Panc1 (cell line): ENCODE results near the gene CCR7. TPM values are rescaled to one million over a fixed set of nuclear protein-coding genes. Genes with fewer than 3 reads are reported as not detected.

Experiments used
- ATAC-seq: fragments of 200-7000 bp; cut with Tn5 transposase; 2 replicates; pipeline ENCODE4 v1.9.1; 2020; ENCODE audit warnings: mild to moderate bottlenecking, moderate library complexity
- BruUV-seq: library from RNA; stranded (reverse); fragments of 400-500 nt; replicated peaks from 2 replicates; lab custom pipeline; 2021; lab: Mats Ljungman, UMichigan
- CTCF ChIA-PET: fragments of 300-600 bp; sonication (Branson Sonifier 250); formaldehyde crosslinking; loops from one replicate; lab custom pipeline; 2022; ENCODE audit warnings: antibody characterized with exemption; lab: Charles Lee
- POLR2A ChIA-PET: fragments of 300-600 bp; sonication (Branson Sonifier 250); formaldehyde crosslinking; loops from one replicate; lab custom pipeline; 2022; ENCODE audit warnings: antibody characterized with exemption; lab: Charles Lee
- DNase-seq: peaks from one replicate; pipeline ENCODE4 v3.0.0-alpha.2; 2010; ENCODE audit warnings: low read depth, low spot score
- H3K27ac ChIP-seq: 2 replicates; pipeline ENCODE4 v1.5.1; 2011; ENCODE audit warnings: mild to moderate bottlenecking, low read length, inconsistent platforms
- H3K27me3 ChIP-seq: fragments of 200-500 bp; sonication (Bioruptor generic); 2 replicates; pipeline ENCODE4 v1.6.0; 2014; ENCODE audit warnings: low read length, inconsistent platforms; ENCODE audit not compliant: control insufficient read depth, insufficient read depth
- H3K36me3 ChIP-seq: fragments of 200-500 bp; sonication (Bioruptor generic); 2 replicates; pipeline ENCODE4 v1.5.1; 2014; ENCODE audit warnings: inconsistent platforms, mild to moderate bottlenecking, low read length, moderate library complexity; ENCODE audit not compliant: control insufficient read depth, insufficient read depth
- H3K4me1 ChIP-seq: 2 replicates; pipeline ENCODE4 v1.5.1; 2011; ENCODE audit warnings: inconsistent platforms, mild to moderate bottlenecking, low read length, moderate library complexity; ENCODE audit not compliant: control insufficient read depth, insufficient read depth
- H3K4me3 ChIP-seq, 2 experiments: 2 replicates each; pipeline ENCODE4 v1.5.1; 2011 to 2012; ENCODE audit warnings: low read depth in 2 of 2, low read length in 2 of 2, mild to moderate bottlenecking in 2 of 2, inconsistent platforms in 1 of 2, moderate library complexity in 1 of 2
- H3K9me3 ChIP-seq: fragments of 200-500 bp; sonication (Bioruptor generic); 2 replicates; pipeline ENCODE4 v1.5.1; 2014; ENCODE audit warnings: low read depth, mild to moderate bottlenecking, inconsistent platforms, low read length, moderate library complexity; ENCODE audit not compliant: control insufficient read depth, insufficient read depth
- CTCF ChIP-seq: fragments of 450-650 bp; IDR thresholded peaks from 2 replicates; pipeline ENCODE4 v1.5.1; 2017; ENCODE audit warnings: mild to moderate bottlenecking
- POLR2AphosphoS5 ChIP-seq: IDR thresholded peaks from 2 replicates; pipeline ENCODE4 v1.6.1; 2012; ENCODE audit warnings: mild to moderate bottlenecking, low read depth, low read length, moderate library complexity
- REST ChIP-seq, 2 experiments: IDR thresholded peaks; 2 replicates each; pipeline ENCODE4 v1.6.1; 2011 to 2012; ENCODE audit warnings: low read depth in 2 of 2, control low read depth in 1 of 2, low read length in 1 of 2, mild to moderate bottlenecking in 1 of 2, moderate library complexity in 1 of 2; ENCODE audit not compliant: insufficient read depth in 1 of 2
- SIN3A ChIP-seq: IDR thresholded peaks from 2 replicates; pipeline ENCODE4 v1.6.1; 2012; ENCODE audit warnings: low read depth, mild to moderate bottlenecking, low read length, moderate library complexity, borderline replicate concordance; ENCODE audit not compliant: insufficient read depth
- TCF7L2 ChIP-seq: IDR thresholded peaks from 2 replicates; pipeline ENCODE4 v1.6.1; 2011; ENCODE audit warnings: mild to moderate bottlenecking, low read depth, low read length, inconsistent platforms
- in situ Hi-C: cut with HindIII; loops from 2 replicates; pipeline ENCODE4 v1.10.0; 2016; ENCODE audit warnings: low sequenced_read_pairs, low pct_unique_long_range_greater_than_20kb
- intact Hi-C: fragments of 100-400 bp; cut with micrococcal nuclease; formaldehyde crosslinking; loops from one replicate; pipeline ENCODE4 v1.10.0; 2022; ENCODE audit not compliant: unreplicated experiment
- total RNA-seq: library from RNA; stranded (reverse); gene quantifications from one replicate; pipeline ENCODE4 v1.2.1, GENCODE V29; 2021; ENCODE audit not compliant: unreplicated experiment

The CCR7 gene
- total RNA-seq, 1 experiment from 2014 or later: 0.44 TPM

GRCh38 chr17:40519089-40519775 lies 46.0 kb downstream of the CCR7 start:
- intact Hi-C loops (no loop called here), in situ Hi-C loops (no loop called here)
- no peaks in the 10 kb centered on the region for H3K36me3 ChIP-seq
- no peak overlapping the region for H3K27ac ChIP-seq
- BruUV-seq: no TSS peak
- TF ChIP-seq TCF7L2: no peak
- TF ChIP-seq REST (IDR thresholded peaks at IDR 0.05; ENCODE audit: insufficient read depth in 1 of 2, low read depth in 2 of 2, low read length in 1 of 2): no peak
- TF ChIP-seq CTCF: no peak
- TF ChIP-seq SIN3A: no peak
- no peak for TF ChIP-seq POLR2AphosphoS5
- CTCF ChIA-PET: interaction anchor here (1.3 kb wide), 1 partner anchor 87 kb away, joined by 3 read pairs; no protein-coding TSS in a partner anchor
- POLR2A ChIA-PET: no interaction called here
- peaks cover 2% of the 10 kb centered on the region; the same call in 1 of the 2 replicates for H3K27me3 ChIP-seq
- peaks cover 5% of the 10 kb centered on the region; the same call in 1 of the 2 replicates for H3K4me1 ChIP-seq
- no peak overlapping the region for H3K4me3 ChIP-seq
- DNase-seq: no peak
- no peaks in the 10 kb centered on the region for H3K9me3 ChIP-seq
- peak; percentile 17 for ATAC-seq

GRCh38 chr17:40518401-40519088 lies 46.7 kb downstream of the CCR7 start:
- intact Hi-C loops: no loop called here
- BruUV-seq: no TSS peak
- no peak overlapping the region for H3K4me3 ChIP-seq
- no peak for TF ChIP-seq POLR2AphosphoS5
- no peak for TF ChIP-seq REST (IDR thresholded peaks at IDR 0.05; ENCODE audit: insufficient read depth in 1 of 2, low read depth in 2 of 2, low read length in 1 of 2)
- TF ChIP-seq SIN3A: no peak
- no peak for TF ChIP-seq CTCF
- TF ChIP-seq TCF7L2: no peak
- H3K36me3 ChIP-seq: no peaks in the 10 kb centered on the region
- in situ Hi-C loops: no loop called here
- peaks cover 5% of the 10 kb centered on the region; the same call in 1 of the 2 replicates for H3K4me1 ChIP-seq
- CTCF ChIA-PET: no interaction called here
- ATAC-seq (peak; percentile 80), DNase-seq (no peak)
- POLR2A ChIA-PET: no interaction called here
- no peak overlapping the region for H3K27ac ChIP-seq
- no peaks in the 10 kb centered on the region for H3K27me3 ChIP-seq
- no peaks in the 10 kb centered on the region for H3K9me3 ChIP-seq
